Prostate gland (tissue), 2 donors: Measurements from ENCODE around the gene LIPT1. TPM values are rescaled to one million over a fixed set of nuclear protein-coding genes. Genes with fewer than 3 reads are reported as not detected.

Source experiments
- DNase-seq: peaks from one replicate; pipeline ENCODE4 v3.0.0-alpha.2; 2019; ENCODE audit warnings: low spot score
- H3K27ac ChIP-seq, 2 donors: fragments of 200-600 bp; sonication (generic); 2 replicates each; pipeline ENCODE4 v1.5.1; 2017 to 2019
- H3K27me3 ChIP-seq: fragments of 200-600 bp; sonication (generic); replicated peaks from 2 replicates; pipeline ENCODE4 v1.5.1; 2019; ENCODE audit not compliant: insufficient read depth
- H3K36me3 ChIP-seq, 2 donors: fragments of 200-600 bp; sonication (generic); 1 replicate in 1 of 2; 2 replicates in 1 of 2; pipeline versions ENCODE4 v1.5.1 to v1.8.1; 2017 to 2019
- H3K4me1 ChIP-seq: fragments of 200-600 bp; sonication (generic); replicated peaks from 2 replicates; pipeline ENCODE4 v1.5.1; 2019
- H3K4me3 ChIP-seq, 2 donors: fragments of 200-600 bp; sonication (generic); 2 replicates each; pipeline ENCODE4 v1.5.1; 2017 to 2019
- H3K9me3 ChIP-seq: fragments of 200-600 bp; sonication (generic); 2 replicates; pipeline ENCODE4 v1.5.1; 2017
- CTCF ChIP-seq, 4 experiments: fragments of 200-600 bp in 2 of 4; fragments of 450-650 bp in 2 of 4; sonication (generic) in 2 of 4; IDR thresholded peaks; 1 replicate in 3 of 4; 2 replicates in 1 of 4; pipeline ENCODE4 v1.5.1; 2016 to 2019; ENCODE audit warnings: antibody characterized with exemption in 4 of 4, mild to moderate bottlenecking in 2 of 4, moderate library complexity in 2 of 4
- POLR2A ChIP-seq: fragments of 450-650 bp; IDR thresholded peaks from one replicate; pipeline ENCODE4 v1.6.1; 2016; ENCODE audit warnings: antibody characterized with exemption, mild to moderate bottlenecking
- POLR2AphosphoS5 ChIP-seq: sonication (generic); formaldehyde crosslinking; IDR thresholded peaks from one replicate; pipeline ENCODE4 v1.6.1; 2017; ENCODE audit warnings: antibody characterized with exemption
- WGBS: methylation state at CpG from one replicate; pipeline ENCODE4 v1.1.5; 2018; 5-methylcytosine and 5-hydroxymethylcytosine counted together
- intact Hi-C: fragments of 100-400 bp; cut with DNase I; formaldehyde crosslinking; loops from one replicate; pipeline ENCODE4 v1.14.2; 2022
- total RNA-seq, 2 donors: library from RNA; depleted of rRNA; stranded (reverse); fragments of >200 nt; gene quantifications; one replicate each; pipeline ENCODE4 v1.1.0, GENCODE V29; 2016

The LIPT1 gene
- 10 to 100 TPM in 1 of 2 donors, 1 to 10 TPM in 1; 7.3 to 13.1 TPM for total RNA-seq

- Histone ChIP-seq H3K27me3 (no peaks in the 10 kb centered on the region), H3K27ac (peak within 1 kb of the TSS; percentile 88 to 90), H3K36me3 (no peaks in the 10 kb centered on the region), H3K4me1 (peaks cover 8% of the 10 kb centered on the region), H3K4me3 (peak within 1 kb of the TSS; percentile 64 to 74), H3K9me3 (no peaks in the 10 kb centered on the region)
- WGBS: under 1% methylated on average over 49 of the region's 70 CpGs
- peak; percentile 97 for TF ChIP-seq POLR2AphosphoS5
- peak; percentile 82 for TF ChIP-seq POLR2A
- TF ChIP-seq CTCF (IDR thresholded peaks at IDR 0.05): peak in 2 of 4 experiments; percentile 13 to 30
- intact Hi-C loops: no loop called here
- DNase-seq: peak; percentile 91
Measured at GRCh38 chr2:99154643-99155536, at the start of gene LIPT1, which contains the start of gene TSGA10. TSS of gene LIPT1 (plus strand) at chr2:99154967. CDS start at chr2:99161958, 6,991 bp downstream. TSS of gene TSGA10 (minus strand) at chr2:99154942. CDS start at chr2:99109439, 45,503 bp downstream.

- H3K4me1 ChIP-seq: no peaks in the 10 kb centered on the region
- intact Hi-C loops: no loop called here
- H3K27me3 ChIP-seq: no peaks in the 10 kb centered on the region
- no peaks in the 10 kb centered on the region for H3K9me3 ChIP-seq
- WGBS: 63% methylated on average over 2 of the region's 2 CpGs
- TF ChIP-seq CTCF (IDR thresholded peaks at IDR 0.05) (no peak), POLR2AphosphoS5 (no peak), POLR2A (no peak)
- H3K27ac ChIP-seq: no peak overlapping the region
- no peaks in the 10 kb centered on the region for H3K36me3 ChIP-seq
- no peak for DNase-seq
- H3K4me3 ChIP-seq: no peak overlapping the region
Measured at GRCh38 chr2:99106913-99107312, 47.9 kb upstream of the LIPT1 start.

GRCh38 chr2:99111236-99111635 lies 43.5 kb upstream of the LIPT1 start:
- Histone ChIP-seq H3K27ac (no peak overlapping the region), H3K36me3 (no peaks in the 10 kb centered on the region), H3K4me3 (no peak overlapping the region), H3K4me1 (no peaks in the 10 kb centered on the region), H3K27me3 (no peaks in the 10 kb centered on the region), H3K9me3 (no peaks in the 10 kb centered on the region)
- intact Hi-C loops: no loop called here
- 70% methylated on average over 2 of the region's 2 CpGs for WGBS
- no peak for TF ChIP-seq POLR2AphosphoS5
- no peak for TF ChIP-seq CTCF (IDR thresholded peaks at IDR 0.05)
- no peak for TF ChIP-seq POLR2A
- no peak for DNase-seq

GRCh38 chr2:99111945-99112344 lies 42.8 kb upstream of the LIPT1 start:
- DNase-seq: no peak
- Histone ChIP-seq H3K27me3 (no peaks in the 10 kb centered on the region), H3K27ac (no peak overlapping the region), H3K9me3 (no peaks in the 10 kb centered on the region), H3K4me3 (no peak overlapping the region), H3K4me1 (no peaks in the 10 kb centered on the region), H3K36me3 (no peaks in the 10 kb centered on the region)
- TF ChIP-seq CTCF (IDR thresholded peaks at IDR 0.05) (no peak), POLR2AphosphoS5 (no peak), POLR2A (no peak)
- intact Hi-C loops: no loop called here
- WGBS: 85% methylated on average over 1 of the region's 1 CpG
